Ishikawa (cell line): ENCODE results near the gene OPCML.

Source experiments
- CEBPB ChIP-seq: IDR thresholded peaks from 2 replicates; pipeline ENCODE4 v1.6.1; 2012
- CREB1 ChIP-seq: IDR thresholded peaks from 2 replicates; pipeline ENCODE4 v1.6.1; 2012; ENCODE audit warnings: low read depth
- EGR1 ChIP-seq: IDR thresholded peaks from 2 replicates; pipeline ENCODE4 v1.6.1; 2012
- EP300 ChIP-seq: IDR thresholded peaks from 2 replicates; pipeline ENCODE4 v1.6.1; 2012; ENCODE audit warnings: borderline replicate concordance
- FOXM1 ChIP-seq: IDR thresholded peaks from 2 replicates; pipeline ENCODE4 v1.6.1; 2012; ENCODE audit warnings: low read depth, borderline replicate concordance
- NFIC ChIP-seq: IDR thresholded peaks from 2 replicates; pipeline ENCODE4 v1.6.1; 2012
- RAD21 ChIP-seq: IDR thresholded peaks from 2 replicates; pipeline ENCODE4 v1.6.1; 2012; ENCODE audit warnings: low read depth
- TAF1 ChIP-seq: IDR thresholded peaks from 2 replicates; pipeline ENCODE4 v1.6.1; 2012; ENCODE audit warnings: low read depth, mild to moderate bottlenecking
- TCF12 ChIP-seq: IDR thresholded peaks from 2 replicates; pipeline ENCODE4 v1.6.1; 2012; ENCODE audit warnings: low read depth
- TEAD4 ChIP-seq: IDR thresholded peaks from 2 replicates; pipeline ENCODE4 v1.6.1; 2012
- YY1 ChIP-seq: IDR thresholded peaks from 2 replicates; pipeline ENCODE4 v1.6.1; 2012; ENCODE audit warnings: low read depth
- ZBTB7A ChIP-seq: IDR thresholded peaks from 2 replicates; pipeline ENCODE4 v1.6.1; 2012; ENCODE audit warnings: low read depth
- TF ChIP-seq, protein P1 (sequence below): IDR thresholded peaks from 2 replicates; pipeline ENCODE4 v1.6.1; 2012
- TF ChIP-seq, protein P2 (sequence below): IDR thresholded peaks from 2 replicates; pipeline ENCODE4 v1.6.1; 2012; ENCODE audit warnings: low read depth, mild to moderate bottlenecking

DNA sequence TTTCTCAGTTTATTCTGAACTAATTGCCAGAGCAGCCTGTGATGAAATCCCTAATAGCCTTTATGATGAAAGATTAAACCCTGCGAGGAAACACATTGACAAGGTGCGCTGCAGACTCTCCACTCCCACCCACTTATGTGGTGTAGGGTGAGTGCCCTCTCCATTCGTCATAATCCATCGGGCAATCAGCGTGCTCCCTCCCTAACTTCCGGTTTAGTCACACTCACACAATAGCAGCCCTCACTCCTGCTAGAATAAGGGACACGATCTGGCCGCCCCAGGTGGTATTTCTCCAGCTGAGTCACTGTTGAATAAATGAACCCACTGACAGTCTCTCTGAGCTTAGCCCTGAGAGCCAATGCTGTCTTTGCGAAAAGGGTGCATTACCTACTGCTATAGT lies 188.3 kb downstream of the OPCML start:
- TF ChIP-seq, protein P1, sequence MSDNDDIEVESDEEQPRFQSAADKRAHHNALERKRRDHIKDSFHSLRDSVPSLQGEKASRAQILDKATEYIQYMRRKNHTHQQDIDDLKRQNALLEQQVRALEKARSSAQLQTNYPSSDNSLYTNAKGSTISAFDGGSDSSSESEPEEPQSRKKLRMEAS = no peak
- no peak for TF ChIP-seq EP300
- TF ChIP-seq RAD21 = no peak
- TF ChIP-seq NFIC = no peak
- no peak for TF ChIP-seq YY1
- TF ChIP-seq TAF1 = no peak
- no peak for TF ChIP-seq TCF12
- no peak for TF ChIP-seq FOXM1
- no peak for TF ChIP-seq CREB1
- TF ChIP-seq, protein P2, sequence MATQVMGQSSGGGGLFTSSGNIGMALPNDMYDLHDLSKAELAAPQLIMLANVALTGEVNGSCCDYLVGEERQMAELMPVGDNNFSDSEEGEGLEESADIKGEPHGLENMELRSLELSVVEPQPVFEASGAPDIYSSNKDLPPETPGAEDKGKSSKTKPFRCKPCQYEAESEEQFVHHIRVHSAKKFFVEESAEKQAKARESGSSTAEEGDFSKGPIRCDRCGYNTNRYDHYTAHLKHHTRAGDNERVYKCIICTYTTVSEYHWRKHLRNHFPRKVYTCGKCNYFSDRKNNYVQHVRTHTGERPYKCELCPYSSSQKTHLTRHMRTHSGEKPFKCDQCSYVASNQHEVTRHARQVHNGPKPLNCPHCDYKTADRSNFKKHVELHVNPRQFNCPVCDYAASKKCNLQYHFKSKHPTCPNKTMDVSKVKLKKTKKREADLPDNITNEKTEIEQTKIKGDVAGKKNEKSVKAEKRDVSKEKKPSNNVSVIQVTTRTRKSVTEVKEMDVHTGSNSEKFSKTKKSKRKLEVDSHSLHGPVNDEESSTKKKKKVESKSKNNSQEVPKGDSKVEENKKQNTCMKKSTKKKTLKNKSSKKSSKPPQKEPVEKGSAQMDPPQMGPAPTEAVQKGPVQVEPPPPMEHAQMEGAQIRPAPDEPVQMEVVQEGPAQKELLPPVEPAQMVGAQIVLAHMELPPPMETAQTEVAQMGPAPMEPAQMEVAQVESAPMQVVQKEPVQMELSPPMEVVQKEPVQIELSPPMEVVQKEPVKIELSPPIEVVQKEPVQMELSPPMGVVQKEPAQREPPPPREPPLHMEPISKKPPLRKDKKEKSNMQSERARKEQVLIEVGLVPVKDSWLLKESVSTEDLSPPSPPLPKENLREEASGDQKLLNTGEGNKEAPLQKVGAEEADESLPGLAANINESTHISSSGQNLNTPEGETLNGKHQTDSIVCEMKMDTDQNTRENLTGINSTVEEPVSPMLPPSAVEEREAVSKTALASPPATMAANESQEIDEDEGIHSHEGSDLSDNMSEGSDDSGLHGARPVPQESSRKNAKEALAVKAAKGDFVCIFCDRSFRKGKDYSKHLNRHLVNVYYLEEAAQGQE = no peak
- TF ChIP-seq EGR1 = no peak
- TF ChIP-seq ZBTB7A = no peak
- no peak for TF ChIP-seq CEBPB
- no peak for TF ChIP-seq TEAD4
